Measurements from ENCODE around the gene PKD2L1.
A peak's percentile ranks its signal among the peaks of the same experiment; 100 is the strongest.

GRCh38 chr10:100370714-100371481 is 40.9 kb upstream of the PKD2L1 start:
- TF ChIP-seq CTCF (IDR thresholded peaks at IDR 0.05) (no peak), POLR2A (IDR thresholded peaks at IDR 0.05) (peak in 2 of 3 donors; percentile 30 to 40)
